ENCODE data around the gene TCEAL7. TPM values are rescaled to one million over a fixed set of nuclear protein-coding genes. Genes with fewer than 3 reads are reported as not detected.
"Not testable (repeated sequence)": the region's sequence is repeated elsewhere in the genome, so short reads cannot be mapped to it uniquely, and the experiment has no call there.

The TCEAL7 gene
- total and polyA plus RNA-seq, 2 donors from 2014 or later: 2.6 to 7.7 TPM

- H3K36me3 ChIP-seq (ENCODE audit: control insufficient read depth in 2 of 3, insufficient read depth in 3 of 3, low read length in 3 of 3): no peaks in the 10 kb centered on the region
- peak overlapping the region; percentile 90 to 96 (median 95) for H3K4me3 ChIP-seq (ENCODE audit: low read length in 3 of 3)
- H3K9me3 ChIP-seq (ENCODE audit: control insufficient read depth in 2 of 3, insufficient read depth in 1 of 3, low read length in 3 of 3): no peaks in the 10 kb centered on the region
- no peak for TF ChIP-seq CTCF (IDR thresholded peaks at IDR 0.05; ENCODE audit: borderline replicate concordance, extremely low read depth, insufficient read depth)
- peaks cover 0 to 2% (median 0%) of the 10 kb centered on the region in 3 donors for H3K4me1 ChIP-seq (ENCODE audit: control insufficient read depth in 2 of 3, insufficient read depth in 2 of 3, low read depth in 1 of 3, low read length in 3 of 3)
- peak overlapping the region; percentile 83 to 98 (median 93) for H3K9ac ChIP-seq (ENCODE audit: low read length in 3 of 3)
- DNase-seq (peak in 4 of 5 donors; percentile 51 to 65 (median 62)), FAIRE-seq (no peak)
- no peaks in the 10 kb centered on the region for H3K27me3 ChIP-seq (ENCODE audit: control insufficient read depth, insufficient read depth, low read length)
- intact Hi-C loops (cut with DNase I): no loop called here
- H3K27ac ChIP-seq (ENCODE audit: low read depth in 2 of 2, low read length in 2 of 2): peak overlapping the region; percentile 95 to 97
Measured at GRCh38 chrX:103356858-103357257, 26.8 kb downstream of the TCEAL7 start.

- no peaks in the 10 kb centered on the region for H3K9me3 ChIP-seq (ENCODE audit: control insufficient read depth in 2 of 3, insufficient read depth in 1 of 3, low read length in 3 of 3)
- H3K36me3 ChIP-seq (ENCODE audit: control insufficient read depth in 2 of 3, insufficient read depth in 3 of 3, low read length in 3 of 3): no peaks in the 10 kb centered on the region
- H3K4me3 ChIP-seq (ENCODE audit: low read length in 3 of 3): peak overlapping the region; percentile 26 to 96 (median 95)
- no peak overlapping the region for H3K9ac ChIP-seq (ENCODE audit: low read length in 3 of 3)
- TF ChIP-seq CTCF (IDR thresholded peaks at IDR 0.05; ENCODE audit: borderline replicate concordance, extremely low read depth, insufficient read depth): no peak
- FAIRE-seq: no peak
- H3K4me1 ChIP-seq (ENCODE audit: control insufficient read depth in 2 of 3, insufficient read depth in 2 of 3, low read depth in 1 of 3, low read length in 3 of 3): peaks cover 0 to 4% (median 0%) of the 10 kb centered on the region in 3 donors
- no peak for DNase-seq
- intact Hi-C loops (cut with DNase I): no loop called here
- H3K27ac ChIP-seq (ENCODE audit: low read depth in 2 of 2, low read length in 2 of 2): no peak overlapping the region
- no peaks in the 10 kb centered on the region for H3K27me3 ChIP-seq (ENCODE audit: control insufficient read depth, insufficient read depth, low read length)
Measured at GRCh38 chrX:103357871-103358270, 27.8 kb downstream of the TCEAL7 start.

- H3K9ac ChIP-seq (ENCODE audit: low read length in 3 of 3); H3K27me3 ChIP-seq (ENCODE audit: control insufficient read depth, insufficient read depth, low read length); H3K36me3 ChIP-seq (ENCODE audit: control insufficient read depth in 2 of 3, insufficient read depth in 3 of 3, low read length in 3 of 3); H3K27ac ChIP-seq (ENCODE audit: low read depth in 2 of 2, low read length in 2 of 2); DNase-seq; FAIRE-seq; intact Hi-C loops (cut with DNase I); H3K9me3 ChIP-seq (ENCODE audit: control insufficient read depth in 2 of 3, insufficient read depth in 1 of 3, low read length in 3 of 3); H3K4me3 ChIP-seq (ENCODE audit: low read length in 3 of 3); H3K4me1 ChIP-seq (ENCODE audit: control insufficient read depth in 2 of 3, insufficient read depth in 2 of 3, low read depth in 1 of 3, low read length in 3 of 3): not testable (repeated sequence)
Measured at GRCh38 chrX:103359605-103360004, 29.6 kb downstream of the TCEAL7 start.

- TF ChIP-seq CTCF (IDR thresholded peaks at IDR 0.05; ENCODE audit: borderline replicate concordance, extremely low read depth, insufficient read depth): no peak
- Histone ChIP-seq H3K9me3 (ENCODE audit: control insufficient read depth in 2 of 3, insufficient read depth in 1 of 3, low read length in 3 of 3) (no peaks in the 10 kb centered on the region), H3K4me1 (ENCODE audit: control insufficient read depth in 2 of 3, insufficient read depth in 2 of 3, low read depth in 1 of 3, low read length in 3 of 3) (peaks cover 0 to 4% (median 0%) of the 10 kb centered on the region in 3 donors), H3K9ac (ENCODE audit: low read length in 3 of 3) (no peak overlapping the region), H3K27ac (ENCODE audit: low read depth in 2 of 2, low read length in 2 of 2) (no peak overlapping the region), H3K36me3 (ENCODE audit: control insufficient read depth in 2 of 3, insufficient read depth in 3 of 3, low read length in 3 of 3) (no peaks in the 10 kb centered on the region), H3K4me3 (ENCODE audit: low read length in 3 of 3) (no peak overlapping the region), H3K27me3 (ENCODE audit: control insufficient read depth, insufficient read depth, low read length) (no peaks in the 10 kb centered on the region)
- DNase-seq (no peak), FAIRE-seq (no peak)
- intact Hi-C loops (cut with DNase I): no loop called here
Measured at GRCh38 chrX:103360092-103360491, 30.1 kb downstream of the TCEAL7 start.

All from kidney (tissue), 14 donors.